HepG2 (cell line): ENCODE results near the gene ASGR1. TPM values are rescaled to one million over a fixed set of nuclear protein-coding genes. Genes with fewer than 3 reads are reported as not detected.

Source experiments
- BCL6 ChIP-seq: IDR thresholded peaks from 2 replicates; pipeline ENCODE4 v1.6.1; 2016; ENCODE audit warnings: missing genetic modification reagents, missing compliant biosample characterization
- HES4 ChIP-seq: sonication (generic); formaldehyde crosslinking; IDR thresholded peaks from 2 replicates; pipeline ENCODE4 v1.9.0; 2021; ENCODE audit warnings: mild to moderate bottlenecking, missing genetic modification reagents, borderline replicate concordance
- HNF4G ChIP-seq, 2 experiments: sonication (generic) in 1 of 2; formaldehyde crosslinking in 1 of 2; IDR thresholded peaks; 2 replicates each; pipeline versions ENCODE4 v1.4.0 to v1.6.1; 2011 to 2020; ENCODE audit warnings: borderline replicate concordance in 2 of 2, low read depth in 2 of 2, mild to moderate bottlenecking in 2 of 2, low read length in 1 of 2, missing genetic modification reagents in 1 of 2, moderate library complexity in 1 of 2
- NCOA5 ChIP-seq: sonication (generic); formaldehyde crosslinking; IDR thresholded peaks from 2 replicates; pipeline ENCODE4 v1.4.0; 2020; ENCODE audit warnings: missing genetic modification reagents
- NR2C2 ChIP-seq: sonication (generic); formaldehyde crosslinking; IDR thresholded peaks from 2 replicates; pipeline ENCODE4 v1.4.0; 2020; ENCODE audit warnings: missing genetic modification reagents, mild to moderate bottlenecking, moderate library complexity, borderline replicate concordance
- TSC22D2 ChIP-seq: sonication (generic); formaldehyde crosslinking; IDR thresholded peaks from 2 replicates; pipeline ENCODE4 v1.5.1; 2020; ENCODE audit warnings: missing genetic modification reagents, mild to moderate bottlenecking, borderline replicate concordance
- ZBTB1 ChIP-seq: sonication (generic); formaldehyde crosslinking; IDR thresholded peaks from 2 replicates; pipeline ENCODE4 v1.4.0; 2020; ENCODE audit warnings: missing genetic modification reagents, borderline replicate concordance
- ZKSCAN1 ChIP-seq: fragments of 150-350 bp; IDR thresholded peaks from 2 replicates; pipeline ENCODE4 v1.6.1; 2014; ENCODE audit warnings: low read length
- ZKSCAN8 ChIP-seq: IDR thresholded peaks from 2 replicates; pipeline ENCODE4 v1.6.1; 2016; ENCODE audit warnings: borderline replicate concordance, missing genetic modification reagents, missing compliant biosample characterization
- ZMAT3 ChIP-seq: sonication (generic); formaldehyde crosslinking; conservative IDR thresholded peaks from 2 replicates; pipeline ENCODE4 v1.7.0; 2021; ENCODE audit warnings: missing genetic modification reagents
- ZNF317 ChIP-seq: sonication (generic); formaldehyde crosslinking; IDR thresholded peaks from 2 replicates; pipeline ENCODE4 v1.5.0; 2020; ENCODE audit warnings: mild to moderate bottlenecking, missing genetic modification reagents
- ZNF501 ChIP-seq: sonication (generic); formaldehyde crosslinking; IDR thresholded peaks from 2 replicates; pipeline ENCODE4 v1.5.1; 2020; ENCODE audit warnings: mild to moderate bottlenecking, moderate library complexity, missing genetic modification reagents
- ZNF614 ChIP-seq: IDR thresholded peaks from 2 replicates; pipeline ENCODE4 v1.6.1; 2018; ENCODE audit warnings: missing biosample characterization, missing genetic modification reagents, inconsistent platforms, borderline replicate concordance
- ZNF652 ChIP-seq: IDR thresholded peaks from 2 replicates; pipeline ENCODE4 v1.6.1; 2016; ENCODE audit warnings: low read depth, borderline replicate concordance
- ZNF7 ChIP-seq: IDR thresholded peaks from 2 replicates; pipeline ENCODE4 v1.6.1; 2016; ENCODE audit warnings: missing biosample characterization, missing genetic modification reagents
- ZNF781 ChIP-seq: sonication (generic); formaldehyde crosslinking; IDR thresholded peaks from 2 replicates; pipeline ENCODE4 v1.5.1; 2020; ENCODE audit warnings: borderline replicate concordance, mild to moderate bottlenecking, missing genetic modification reagents; ENCODE audit errors: not compliant biosample characterization
- polyA plus RNA-seq, 8 experiments: library from polyadenylated mRNA; depleted of rRNA in 3 of 8; stranded (reverse) in 7 of 8; unstranded in 1 of 8; fragments of >200 nt; fragmentation: Illumina TruSeq in 4 of 8; extraction: Trizol in 4 of 8; gene quantifications; 2 replicates each; pipeline versions ENCODE4 v1.2.1 to v1.2.3, GENCODE V29; 2011 to 2016; ENCODE audit warnings: low read depth in 4 of 8, missing spikeins in 1 of 8, mixed read lengths in 1 of 8; ENCODE audit not compliant: insufficient read depth in 1 of 8
- total RNA-seq, 5 experiments: library from RNA; depleted of rRNA; stranded (reverse); fragments of >200 nt; fragmentation: Illumina TruSeq; extraction: Trizol; gene quantifications; 2 replicates each; pipeline ENCODE4 v1.2.3, GENCODE V29; 2016; ENCODE audit warnings: low read depth in 1 of 5
- TF ChIP-seq, protein P1 (sequence below): IDR thresholded peaks from 2 replicates; pipeline ENCODE4 v1.6.1; 2016; ENCODE audit warnings: low read depth
- TF ChIP-seq, protein P2 (sequence below): sonication (generic); formaldehyde crosslinking; IDR thresholded peaks from 2 replicates; pipeline ENCODE4 v1.5.1; 2020; ENCODE audit warnings: mild to moderate bottlenecking, missing genetic modification reagents
- TF ChIP-seq, protein P3 (sequence below): sonication (generic); formaldehyde crosslinking; IDR thresholded peaks from 2 replicates; pipeline ENCODE4 v1.8.0; 2023; ENCODE audit warnings: mild to moderate bottlenecking, missing genetic modification reagents
- TF ChIP-seq, protein P4 (sequence below): sonication (generic); formaldehyde crosslinking; conservative IDR thresholded peaks from 2 replicates; pipeline ENCODE4 v1.4.0; 2020; ENCODE audit warnings: mild to moderate bottlenecking, missing genetic modification reagents, moderate library complexity

Gene ASGR1
- total and polyA plus RNA-seq, 2 of the 13 experiments (the other 11 are each of a cell fraction or from before 2014, with no cell fraction given): 353 to 796 TPM

DNA sequence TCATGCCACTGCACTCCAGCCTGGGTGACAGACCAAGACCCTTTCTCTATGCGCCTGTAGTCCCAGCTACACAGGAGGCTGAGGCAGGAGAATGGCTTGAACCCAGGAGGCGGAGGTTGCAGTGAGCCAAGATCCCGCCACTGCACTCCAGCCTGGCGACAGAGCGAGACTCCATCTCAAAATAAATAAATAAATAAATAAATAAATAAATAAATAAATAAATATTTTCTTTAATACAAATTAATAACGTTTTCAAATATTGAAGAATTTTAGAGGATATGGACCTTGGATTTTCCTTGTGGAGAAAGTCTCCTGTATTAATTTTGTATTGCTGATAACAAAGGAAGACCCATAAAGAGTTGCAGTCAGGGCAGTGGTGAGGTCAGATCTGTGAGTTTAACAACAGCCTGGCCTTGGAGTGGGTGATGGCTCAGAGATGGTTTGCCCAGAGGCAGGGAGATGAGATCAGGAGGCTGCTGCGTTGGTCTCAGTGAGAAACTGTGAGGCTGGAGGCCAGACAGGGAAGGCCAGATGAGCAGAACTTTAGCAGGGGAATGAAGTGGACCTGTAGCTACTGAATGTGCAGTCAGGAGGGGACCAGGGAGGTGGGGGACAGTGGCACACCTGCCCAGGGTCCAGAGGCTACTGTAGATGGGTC, 4.4 kb upstream of the ASGR1 start (continued):
- TF ChIP-seq, protein P1, sequence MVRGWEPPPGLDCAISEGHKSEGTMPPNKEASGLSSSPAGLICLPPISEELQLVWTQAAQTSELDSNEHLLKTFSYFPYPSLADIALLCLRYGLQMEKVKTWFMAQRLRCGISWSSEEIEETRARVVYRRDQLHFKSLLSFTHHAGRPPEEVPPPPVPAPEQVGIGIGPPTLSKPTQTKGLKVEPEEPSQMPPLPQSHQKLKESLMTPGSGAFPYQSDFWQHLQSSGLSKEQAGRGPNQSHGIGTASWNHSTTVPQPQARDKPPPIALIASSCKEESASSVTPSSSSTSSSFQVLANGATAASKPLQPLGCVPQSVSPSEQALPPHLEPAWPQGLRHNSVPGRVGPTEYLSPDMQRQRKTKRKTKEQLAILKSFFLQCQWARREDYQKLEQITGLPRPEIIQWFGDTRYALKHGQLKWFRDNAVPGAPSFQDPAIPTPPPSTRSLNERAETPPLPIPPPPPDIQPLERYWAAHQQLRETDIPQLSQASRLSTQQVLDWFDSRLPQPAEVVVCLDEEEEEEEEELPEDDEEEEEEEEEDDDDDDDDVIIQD (CRISPR knock-in tag): 0 out of 2 replicates have a peak, but pooled peaks have one; percentile 31
- TF ChIP-seq ZNF614 (CRISPR knock-in tag) (0 out of 2 replicates have a peak, but pooled peaks have one; percentile 9), ZNF501 (CRISPR knock-in tag) (0 out of 2 replicates have a peak, but pooled peaks have one; percentile 16), ZNF7 (CRISPR knock-in tag) (no peak), ZNF652 (CRISPR knock-in tag) (no peak), ZBTB1 (CRISPR knock-in tag) (no peak), HES4 (CRISPR knock-in tag) (no peak), ZKSCAN8 (CRISPR knock-in tag) (0 out of 2 replicates have a peak, but pooled peaks have one; percentile 29), ZNF781 (no peak), NR2C2 (CRISPR knock-in tag) (0 out of 2 replicates have a peak, but pooled peaks have one; percentile 19), TSC22D2 (CRISPR knock-in tag) (no peak), ZKSCAN1 (no peak), NCOA5 (CRISPR knock-in tag) (no peak), ZMAT3 (CRISPR knock-in tag) (0 out of 2 replicates have a peak, but pooled peaks have one; percentile 10), HNF4G (IDR thresholded peaks at IDR 0.05; ENCODE audit: borderline replicate concordance, low read depth, low read length) (no peak), HNF4G (CRISPR knock-in tag; IDR thresholded peaks at IDR 0.05; ENCODE audit: borderline replicate concordance, low read depth) (no peak), BCL6 (no peak), ZNF317 (no peak)
- TF ChIP-seq, protein P2, sequence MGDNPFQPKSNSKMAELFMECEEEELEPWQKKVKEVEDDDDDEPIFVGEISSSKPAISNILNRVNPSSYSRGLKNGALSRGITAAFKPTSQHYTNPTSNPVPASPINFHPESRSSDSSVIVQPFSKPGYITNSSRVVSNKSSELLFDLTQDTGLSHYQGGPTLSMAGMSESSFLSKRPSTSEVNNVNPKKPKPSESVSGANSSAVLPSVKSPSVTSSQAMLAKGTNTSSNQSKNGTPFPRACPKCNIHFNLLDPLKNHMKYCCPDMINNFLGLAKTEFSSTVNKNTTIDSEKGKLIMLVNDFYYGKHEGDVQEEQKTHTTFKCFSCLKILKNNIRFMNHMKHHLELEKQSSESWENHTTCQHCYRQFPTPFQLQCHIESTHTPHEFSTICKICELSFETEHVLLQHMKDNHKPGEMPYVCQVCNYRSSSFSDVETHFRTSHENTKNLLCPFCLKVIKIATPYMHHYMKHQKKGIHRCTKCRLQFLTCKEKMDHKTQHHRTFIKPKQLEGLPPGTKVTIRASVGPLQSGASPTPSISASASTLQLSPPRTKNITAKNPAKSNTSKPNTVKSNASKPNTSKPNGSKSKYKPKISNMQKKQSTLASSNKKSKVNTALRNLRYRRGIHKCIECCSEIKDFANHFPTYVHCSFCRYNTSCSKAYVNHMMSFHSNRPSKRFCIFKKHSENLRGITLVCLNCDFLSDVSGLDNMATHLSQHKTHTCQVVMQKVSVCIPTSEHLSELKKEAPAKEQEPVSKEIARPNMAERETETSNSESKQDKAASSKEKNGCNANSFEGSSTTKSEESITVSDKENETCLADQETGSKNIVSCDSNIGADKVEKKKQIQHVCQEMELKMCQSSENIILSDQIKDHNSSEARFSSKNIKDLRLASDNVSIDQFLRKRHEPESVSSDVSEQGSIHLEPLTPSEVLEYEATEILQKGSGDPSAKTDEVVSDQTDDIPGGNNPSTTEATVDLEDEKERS (CRISPR knock-in tag): peak; percentile 25; the same call in 1 of the 2 replicates
- TF ChIP-seq, protein P3, sequence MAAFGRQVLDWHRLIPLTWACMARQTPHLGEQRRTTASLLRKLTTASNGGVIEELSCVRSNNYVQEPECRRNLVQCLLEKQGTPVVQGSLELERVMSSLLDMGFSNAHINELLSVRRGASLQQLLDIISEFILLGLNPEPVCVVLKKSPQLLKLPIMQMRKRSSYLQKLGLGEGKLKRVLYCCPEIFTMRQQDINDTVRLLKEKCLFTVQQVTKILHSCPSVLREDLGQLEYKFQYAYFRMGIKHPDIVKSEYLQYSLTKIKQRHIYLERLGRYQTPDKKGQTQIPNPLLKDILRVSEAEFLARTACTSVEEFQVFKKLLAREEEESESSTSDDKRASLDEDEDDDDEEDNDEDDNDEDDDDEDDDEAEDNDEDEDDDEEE: no peak
- TF ChIP-seq, protein P4, sequence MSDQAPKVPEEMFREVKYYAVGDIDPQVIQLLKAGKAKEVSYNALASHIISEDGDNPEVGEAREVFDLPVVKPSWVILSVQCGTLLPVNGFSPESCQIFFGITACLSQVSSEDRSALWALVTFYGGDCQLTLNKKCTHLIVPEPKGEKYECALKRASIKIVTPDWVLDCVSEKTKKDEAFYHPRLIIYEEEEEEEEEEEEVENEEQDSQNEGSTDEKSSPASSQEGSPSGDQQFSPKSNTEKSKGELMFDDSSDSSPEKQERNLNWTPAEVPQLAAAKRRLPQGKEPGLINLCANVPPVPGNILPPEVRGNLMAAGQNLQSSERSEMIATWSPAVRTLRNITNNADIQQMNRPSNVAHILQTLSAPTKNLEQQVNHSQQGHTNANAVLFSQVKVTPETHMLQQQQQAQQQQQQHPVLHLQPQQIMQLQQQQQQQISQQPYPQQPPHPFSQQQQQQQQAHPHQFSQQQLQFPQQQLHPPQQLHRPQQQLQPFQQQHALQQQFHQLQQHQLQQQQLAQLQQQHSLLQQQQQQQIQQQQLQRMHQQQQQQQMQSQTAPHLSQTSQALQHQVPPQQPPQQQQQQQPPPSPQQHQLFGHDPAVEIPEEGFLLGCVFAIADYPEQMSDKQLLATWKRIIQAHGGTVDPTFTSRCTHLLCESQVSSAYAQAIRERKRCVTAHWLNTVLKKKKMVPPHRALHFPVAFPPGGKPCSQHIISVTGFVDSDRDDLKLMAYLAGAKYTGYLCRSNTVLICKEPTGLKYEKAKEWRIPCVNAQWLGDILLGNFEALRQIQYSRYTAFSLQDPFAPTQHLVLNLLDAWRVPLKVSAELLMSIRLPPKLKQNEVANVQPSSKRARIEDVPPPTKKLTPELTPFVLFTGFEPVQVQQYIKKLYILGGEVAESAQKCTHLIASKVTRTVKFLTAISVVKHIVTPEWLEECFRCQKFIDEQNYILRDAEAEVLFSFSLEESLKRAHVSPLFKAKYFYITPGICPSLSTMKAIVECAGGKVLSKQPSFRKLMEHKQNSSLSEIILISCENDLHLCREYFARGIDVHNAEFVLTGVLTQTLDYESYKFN: no peak
